Breast epithelium (tissue), 3 donors: ENCODE data around the gene ZBTB14.

Experiments used
- CTCF ChIP-seq, 3 donors: fragments of 450-650 bp; IDR thresholded peaks; one replicate each; pipeline ENCODE4 v1.5.1; 2016 to 2017; ENCODE audit warnings: antibody characterized with exemption in 3 of 3, mild to moderate bottlenecking in 3 of 3, moderate library complexity in 3 of 3
- POLR2A ChIP-seq: fragments of 450-650 bp; IDR thresholded peaks from one replicate; pipeline ENCODE4 v1.6.1; 2016; ENCODE audit warnings: antibody characterized with exemption, mild to moderate bottlenecking, moderate library complexity
- POLR2AphosphoS5 ChIP-seq, 3 donors: sonication (generic); formaldehyde crosslinking; IDR thresholded peaks; one replicate each; pipeline ENCODE4 v1.6.1; 2017; ENCODE audit warnings: antibody characterized with exemption in 3 of 3

GRCh38 chr18:5284808-5285207, 10.7 kb downstream of the ZBTB14 start:
- TF ChIP-seq CTCF (IDR thresholded peaks at IDR 0.05) (no peak), POLR2A (no peak), POLR2AphosphoS5 (IDR thresholded peaks at IDR 0.05) (no peak)
